GM19463 (cell line): Measurements from ENCODE around the gene FCRL3.

Source experiments
- ATAC-seq: cut with Tn5 transposase; IDR thresholded peaks from one replicate; pipeline ENCODE4 v1.9.1; 2021; ENCODE audit warnings: mild to moderate bottlenecking, moderate library complexity; ENCODE audit not compliant: unreplicated experiment

FCRL3 gene

DNA sequence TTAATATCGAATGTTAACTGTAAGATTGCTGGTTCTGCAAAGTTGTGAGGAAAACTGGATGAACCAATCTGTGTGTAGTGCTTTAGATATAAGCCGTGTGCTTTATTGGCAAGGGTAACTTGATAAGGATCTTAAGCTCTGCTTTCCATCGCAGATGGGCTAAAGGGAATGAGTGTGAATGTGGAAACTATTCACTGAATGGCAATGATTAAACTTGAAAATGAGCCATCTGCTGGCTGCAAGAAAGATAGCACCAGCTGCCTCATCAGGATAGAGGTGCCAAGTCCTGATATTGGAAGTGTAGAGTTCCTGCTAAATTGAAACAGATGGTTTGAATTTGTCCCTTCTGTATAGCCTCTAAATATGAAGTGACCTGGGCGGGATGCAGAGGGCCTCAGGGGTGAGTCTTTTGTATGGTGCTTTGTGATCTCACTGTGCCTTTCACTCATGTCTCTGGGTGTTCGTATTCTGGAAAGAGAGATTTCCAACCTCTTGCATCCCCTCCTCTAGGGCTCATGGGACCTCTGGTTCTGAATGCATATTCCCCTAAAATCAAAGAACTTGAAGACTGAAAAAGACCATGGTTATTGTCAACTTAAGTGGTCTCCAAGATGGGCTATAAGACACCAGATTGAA is 9.2 kb downstream of the FCRL3 start:
- ATAC-seq: no peak

DNA sequence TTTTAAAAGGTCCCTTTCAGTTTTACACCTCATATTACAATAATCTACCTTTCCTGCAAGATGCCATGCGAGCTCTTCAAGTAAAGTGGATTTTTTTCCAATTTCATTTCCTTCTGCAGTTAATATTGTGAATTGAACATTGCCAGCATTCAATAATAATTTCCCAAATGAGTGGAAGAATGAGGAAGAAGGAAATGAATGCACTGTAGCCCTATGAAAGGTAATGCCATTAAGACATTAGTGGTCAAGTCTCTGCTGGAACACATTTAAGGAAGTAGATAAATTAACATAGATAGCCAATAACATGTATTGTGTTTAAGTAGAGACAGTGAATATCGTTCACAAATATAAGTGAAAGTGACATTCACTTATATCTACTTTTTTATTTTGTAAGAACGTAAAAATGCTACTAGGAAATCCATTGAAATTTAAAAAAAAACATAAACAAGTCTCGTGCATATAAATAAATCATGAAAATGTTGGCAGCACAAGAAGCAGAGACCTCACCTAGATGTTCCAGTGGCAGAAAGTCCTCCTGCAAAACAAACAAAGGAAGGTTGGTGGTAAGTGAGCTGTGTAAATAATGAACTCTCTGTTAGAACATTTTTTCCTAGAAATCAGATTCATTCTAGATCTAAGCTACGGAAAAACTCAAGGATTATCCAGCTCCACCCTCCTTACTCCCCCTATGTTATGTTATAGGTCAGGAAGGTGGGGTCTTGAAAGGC is 17.7 kb downstream of the FCRL3 start:
- ATAC-seq: no peak

DNA sequence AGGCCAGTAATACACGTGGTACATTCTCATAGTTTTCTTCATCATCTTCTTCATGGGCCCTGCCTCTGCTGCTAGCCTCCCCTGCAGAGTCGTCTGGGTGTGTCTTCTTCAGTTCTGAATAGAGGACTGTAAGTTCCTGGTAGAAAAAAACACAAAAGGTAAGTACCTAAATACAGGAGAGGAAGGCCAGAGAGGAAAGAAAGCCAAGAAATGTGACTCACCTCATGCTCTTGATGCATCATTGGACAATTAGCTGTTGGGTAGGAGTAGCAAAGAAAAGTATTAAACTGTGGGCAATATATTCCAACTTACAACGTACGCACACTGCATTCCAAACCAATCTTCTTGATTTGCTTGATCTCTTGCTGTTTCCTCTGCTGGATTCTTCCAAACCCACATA is 21.8 kb downstream of the FCRL3 start:
- no peak for ATAC-seq

DNA sequence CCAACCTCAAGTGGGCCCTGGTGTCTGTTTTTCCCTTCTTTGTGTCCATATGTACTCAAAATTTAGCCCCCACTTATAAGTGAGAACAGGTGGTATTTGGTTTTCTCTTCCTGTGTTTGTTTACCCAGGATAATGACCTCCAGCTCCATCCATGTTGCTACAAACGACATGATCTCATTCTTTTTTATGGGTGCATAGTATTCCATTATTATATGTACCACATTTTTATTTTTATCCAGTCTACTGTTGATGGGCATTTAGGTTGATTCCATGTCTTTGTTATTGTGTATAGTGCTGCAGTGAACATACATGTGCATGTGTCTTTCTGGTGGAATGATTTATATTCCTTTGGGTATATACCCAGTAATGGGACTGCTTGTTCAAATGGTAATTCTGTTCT is 27.6 kb downstream of the FCRL3 start:
- ATAC-seq: no peak

DNA sequence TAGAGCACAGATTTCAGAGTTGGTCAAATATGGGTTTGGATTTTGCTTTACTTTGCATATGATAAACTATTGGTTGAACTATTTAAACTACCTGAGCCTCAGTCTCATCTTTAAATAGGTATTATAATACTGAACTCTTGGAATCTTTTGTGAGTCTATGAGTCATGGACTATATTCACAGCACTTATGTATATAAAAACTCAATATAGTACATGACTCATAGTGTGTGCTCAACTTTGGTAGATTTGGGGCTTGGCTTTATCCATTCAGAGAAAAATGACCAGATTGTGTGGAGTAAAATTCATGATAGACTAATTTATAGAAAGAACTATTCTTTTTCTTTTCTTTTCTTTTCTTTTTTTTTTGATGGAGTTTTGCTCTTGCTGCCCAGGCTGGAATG is 28.7 kb downstream of the FCRL3 start:
- no peak for ATAC-seq

DNA sequence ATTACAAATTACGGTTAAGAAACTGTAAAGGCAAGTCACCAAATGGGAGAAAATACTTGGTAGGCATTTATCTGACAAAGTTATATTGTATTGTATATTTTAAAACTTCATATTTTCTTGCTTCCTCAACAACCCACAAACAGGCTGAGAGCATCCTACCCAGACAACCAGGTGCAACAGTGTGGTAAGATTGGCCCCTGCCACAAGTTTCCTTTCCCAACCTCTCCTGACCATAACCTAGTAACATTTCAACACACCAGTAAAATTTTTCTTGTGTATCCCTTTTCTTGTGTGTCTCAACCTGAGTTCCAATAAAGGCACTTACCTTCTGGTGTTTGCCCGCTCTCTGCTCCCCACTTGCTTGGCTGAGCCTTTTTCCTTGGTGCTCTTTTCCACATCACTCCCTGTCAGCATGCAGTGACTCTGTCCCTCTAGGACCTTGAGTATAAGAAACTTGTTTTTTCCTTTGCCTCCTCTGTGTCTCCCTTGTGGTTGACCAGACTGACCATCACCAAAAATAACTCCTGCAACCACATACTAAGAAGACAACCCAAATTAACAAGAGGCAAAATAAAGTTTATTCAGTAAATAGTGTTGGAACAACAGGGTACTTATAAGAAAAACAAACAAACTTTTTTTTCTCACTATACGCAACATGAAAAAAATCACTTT is 40.9 kb downstream of the FCRL3 start:
- ATAC-seq: no peak

DNA sequence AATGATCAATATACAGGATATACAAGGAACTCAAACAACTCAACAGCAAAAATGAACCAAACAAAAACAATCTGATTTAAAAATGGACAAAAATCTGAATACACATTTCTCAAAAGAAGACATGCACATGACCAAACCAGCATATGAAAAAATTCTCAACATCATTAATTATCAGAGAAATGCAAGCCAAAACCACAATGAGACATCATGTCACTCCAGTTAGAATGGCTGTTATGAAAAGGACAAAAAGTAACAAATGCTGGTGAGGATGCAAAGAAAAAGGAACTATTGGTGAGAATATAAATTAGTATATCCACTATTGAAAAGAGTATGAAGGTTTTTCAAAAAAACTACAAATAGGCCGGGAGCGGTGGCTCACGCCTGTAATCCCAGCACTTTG is 42.0 kb downstream of the FCRL3 start:
- no peak for ATAC-seq

DNA sequence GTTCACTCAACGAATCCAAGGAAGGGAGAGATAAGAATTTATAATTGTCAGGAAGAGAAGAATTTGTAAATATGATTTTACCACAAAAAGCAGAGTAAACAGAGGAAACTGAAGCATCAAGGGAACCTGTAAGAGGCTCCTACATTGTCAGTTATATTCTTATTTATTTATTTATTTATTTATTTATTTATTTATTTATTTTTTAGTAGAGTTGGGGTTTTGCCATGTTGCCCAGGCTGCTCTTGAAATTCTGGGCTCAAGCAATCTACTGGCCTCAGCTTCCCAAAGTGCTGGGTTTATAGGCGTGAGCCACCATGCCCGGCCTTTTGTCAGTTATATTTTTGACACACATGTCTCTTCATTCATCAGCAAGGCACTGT is 47.1 kb downstream of the FCRL3 start:
- ATAC-seq: no peak

DNA sequence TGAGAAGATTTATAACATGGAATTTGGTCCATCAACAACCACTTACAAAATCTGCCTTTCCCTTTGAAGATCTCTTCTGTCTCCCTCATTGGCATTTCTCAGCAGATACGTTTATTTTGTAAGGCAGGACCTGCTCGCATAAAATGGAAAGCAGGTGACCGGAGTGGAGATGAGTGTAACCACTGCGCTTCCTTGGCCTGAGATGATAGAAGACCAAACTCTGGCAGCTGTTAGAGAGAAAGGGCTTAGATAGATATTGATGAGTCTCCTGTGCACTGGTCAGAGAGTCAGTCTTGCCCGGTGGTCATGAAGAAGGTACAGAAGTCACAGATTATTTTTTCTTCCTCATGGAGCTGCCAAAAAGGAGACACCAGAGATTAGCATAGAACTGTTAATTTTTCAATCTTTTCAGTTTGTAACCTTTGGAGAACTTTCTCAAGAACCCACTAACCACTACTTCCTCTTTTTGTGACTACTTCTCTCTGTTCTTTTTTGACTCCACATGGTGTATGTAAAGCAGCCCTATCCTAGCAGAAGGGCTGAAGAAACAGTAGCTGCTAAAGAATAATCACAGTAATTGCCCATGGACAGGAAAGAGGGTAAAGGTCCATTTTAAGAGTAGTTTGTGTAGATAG is 47.6 kb downstream of the FCRL3 start:
- ATAC-seq: peak; percentile 99

DNA sequence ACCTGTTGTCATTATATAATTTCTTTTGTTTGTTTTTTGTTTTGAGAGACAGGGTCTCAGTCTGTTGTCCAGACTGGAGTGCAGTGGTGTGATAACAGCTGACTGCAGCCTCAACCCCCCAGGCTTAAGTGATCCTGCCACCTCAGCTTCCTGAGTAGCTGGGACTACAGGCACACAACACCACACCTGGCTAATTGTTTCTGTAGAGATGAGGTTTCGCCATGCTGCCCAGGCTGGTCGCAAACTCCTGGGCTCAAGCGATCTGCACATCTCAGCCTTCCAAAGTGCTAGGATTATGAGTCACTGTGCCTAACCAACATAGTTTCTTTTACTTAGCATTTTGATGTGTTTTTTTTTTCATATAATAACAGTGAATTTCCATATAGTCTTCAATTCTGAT is 52.3 kb downstream of the FCRL3 start:
- no peak for ATAC-seq

DNA sequence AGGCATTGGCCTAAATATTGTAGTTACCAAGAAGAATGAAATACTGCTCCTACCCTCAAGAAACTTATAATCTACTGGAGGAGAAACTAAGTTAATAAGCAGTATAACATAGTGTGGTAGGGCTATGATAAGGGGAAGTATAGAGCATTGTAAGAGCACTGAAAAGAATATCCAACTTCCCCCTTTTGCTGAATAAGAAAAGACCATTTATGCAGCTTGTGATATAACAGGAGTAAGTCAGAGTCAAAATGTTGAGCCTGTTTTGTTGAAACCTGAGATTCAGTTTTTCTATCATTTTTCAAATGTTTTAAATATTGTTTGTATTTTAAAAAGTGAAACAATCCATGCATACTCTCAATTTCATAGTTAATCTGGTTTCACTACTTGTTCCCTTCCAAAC is 54.4 kb downstream of the FCRL3 start:
- no peak for ATAC-seq

DNA sequence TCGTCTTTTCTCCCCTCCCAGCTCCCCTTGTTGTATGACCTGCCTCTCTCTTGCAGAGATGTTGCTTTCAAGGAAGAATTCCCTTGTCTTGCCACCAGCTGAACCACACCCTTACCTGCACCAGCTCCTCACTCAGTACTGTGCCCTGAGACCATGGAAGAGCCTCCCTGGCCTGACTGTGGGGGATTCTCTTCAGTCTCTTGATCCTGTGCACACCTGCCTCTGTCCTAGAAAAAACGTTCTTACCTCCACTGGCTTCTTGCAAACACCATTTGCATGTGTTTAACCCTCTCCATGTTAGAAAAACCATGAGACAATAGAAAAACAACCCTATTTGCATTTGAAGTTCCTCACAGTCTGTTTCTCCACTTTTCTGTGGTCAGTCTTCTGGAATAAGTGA is 59.4 kb downstream of the FCRL3 start:
- no peak for ATAC-seq

DNA sequence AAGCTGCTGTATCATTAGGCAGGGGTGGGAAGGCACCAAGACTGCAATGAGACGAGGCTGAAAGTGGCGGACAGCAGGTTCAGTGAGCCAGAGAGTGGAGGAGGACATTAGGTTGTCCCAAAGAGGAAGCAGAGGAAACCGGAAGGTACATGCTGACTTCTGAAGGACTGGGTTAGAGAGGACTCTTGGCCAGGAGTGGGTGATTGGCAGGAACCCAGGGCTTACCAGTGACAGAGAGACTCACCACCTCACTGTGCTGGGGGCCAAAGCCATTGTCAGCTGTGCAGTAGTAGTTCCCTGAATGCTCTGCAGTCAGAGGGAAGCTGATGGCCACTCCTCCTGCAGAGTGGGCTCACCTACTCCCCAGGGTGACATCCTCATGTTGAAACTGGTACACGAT is 60.8 kb downstream of the FCRL3 start:
- ATAC-seq: no peak

DNA sequence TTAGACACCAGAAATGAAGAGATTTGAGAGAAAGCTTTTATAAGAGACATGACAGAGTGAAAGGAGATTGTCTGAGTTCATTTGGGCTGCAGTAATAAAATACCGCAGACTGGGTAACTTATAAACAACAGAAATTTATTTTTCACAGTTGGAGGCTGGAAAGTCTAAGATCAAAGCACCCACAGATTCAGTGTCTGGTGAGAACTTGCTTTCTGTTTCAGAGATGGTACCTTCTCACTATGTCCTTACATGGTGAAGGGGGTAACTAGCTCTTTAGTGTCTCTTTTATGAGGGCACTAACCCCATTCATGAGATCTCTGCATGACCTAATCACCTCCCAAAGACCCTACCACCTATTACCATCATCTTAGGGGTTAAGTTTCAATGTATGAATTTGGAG is 71.8 kb downstream of the FCRL3 start:
- no peak for ATAC-seq
